Measurements from ENCODE around the gene NPLOC4. TPM values are rescaled to one million over a fixed set of nuclear protein-coding genes. Genes with fewer than 3 reads are reported as not detected.
A peak's percentile ranks its signal among the peaks of the same experiment; 100 is the strongest.

Gene NPLOC4
- total RNA-seq, 1 donor from 2014 or later, result 107 TPM

DNA sequence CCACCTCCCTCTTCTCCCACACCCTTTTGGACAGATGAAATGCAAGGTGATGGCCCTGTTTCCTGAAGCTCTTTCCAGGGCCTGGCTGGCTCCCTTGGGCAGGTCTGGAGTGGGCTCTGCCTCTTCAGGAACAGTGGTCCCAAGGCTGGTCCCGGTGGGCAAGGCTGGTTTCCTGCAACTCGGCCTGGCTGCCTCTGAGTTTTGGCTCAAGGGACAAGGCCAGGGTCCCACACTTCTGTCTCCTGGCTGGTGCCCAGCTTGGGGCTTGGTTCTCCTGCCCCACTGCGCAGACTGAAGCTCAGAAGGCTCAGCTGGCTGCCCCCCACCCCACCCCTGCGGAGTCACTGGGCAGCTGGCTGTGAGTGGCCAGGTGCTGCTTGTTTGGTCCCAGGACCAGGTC is 120.5 kb downstream of the NPLOC4 start:
- intact Hi-C loops (cut with DNase I), result no loop called here
- DNase-seq (ENCODE audit: low spot score), result no peak

DNA sequence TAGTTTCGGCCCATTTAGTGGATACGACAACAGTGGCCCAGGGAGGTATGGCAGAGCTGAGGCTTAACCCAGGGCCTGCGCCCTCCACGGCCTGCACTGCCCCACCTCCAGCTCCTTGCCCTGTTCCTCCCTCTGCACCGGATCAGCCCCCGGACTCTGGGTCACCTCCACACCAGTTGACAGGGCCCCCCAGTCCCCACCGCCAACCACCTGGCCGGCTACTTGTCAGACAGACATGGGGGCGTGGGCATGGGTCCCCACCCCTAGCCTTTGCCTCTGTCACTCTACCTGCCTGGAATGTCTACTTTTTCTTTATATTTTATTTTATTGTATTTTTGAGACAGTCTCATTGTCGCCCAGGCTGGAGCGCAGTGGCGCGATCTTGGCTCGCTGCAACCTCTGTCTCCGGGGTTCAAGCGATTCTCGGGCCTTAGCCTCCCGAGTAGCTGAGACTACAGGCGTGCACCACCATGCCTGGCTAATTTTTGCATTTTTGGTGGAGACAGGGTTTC is 121.3 kb downstream of the NPLOC4 start:
- no peak for DNase-seq (ENCODE audit: low spot score)
- intact Hi-C loops (cut with DNase I), result loop anchor here (1.0 kb wide), 1 partner anchor 37 kb away; the partner anchor contains the start of gene FAAP100

DNA sequence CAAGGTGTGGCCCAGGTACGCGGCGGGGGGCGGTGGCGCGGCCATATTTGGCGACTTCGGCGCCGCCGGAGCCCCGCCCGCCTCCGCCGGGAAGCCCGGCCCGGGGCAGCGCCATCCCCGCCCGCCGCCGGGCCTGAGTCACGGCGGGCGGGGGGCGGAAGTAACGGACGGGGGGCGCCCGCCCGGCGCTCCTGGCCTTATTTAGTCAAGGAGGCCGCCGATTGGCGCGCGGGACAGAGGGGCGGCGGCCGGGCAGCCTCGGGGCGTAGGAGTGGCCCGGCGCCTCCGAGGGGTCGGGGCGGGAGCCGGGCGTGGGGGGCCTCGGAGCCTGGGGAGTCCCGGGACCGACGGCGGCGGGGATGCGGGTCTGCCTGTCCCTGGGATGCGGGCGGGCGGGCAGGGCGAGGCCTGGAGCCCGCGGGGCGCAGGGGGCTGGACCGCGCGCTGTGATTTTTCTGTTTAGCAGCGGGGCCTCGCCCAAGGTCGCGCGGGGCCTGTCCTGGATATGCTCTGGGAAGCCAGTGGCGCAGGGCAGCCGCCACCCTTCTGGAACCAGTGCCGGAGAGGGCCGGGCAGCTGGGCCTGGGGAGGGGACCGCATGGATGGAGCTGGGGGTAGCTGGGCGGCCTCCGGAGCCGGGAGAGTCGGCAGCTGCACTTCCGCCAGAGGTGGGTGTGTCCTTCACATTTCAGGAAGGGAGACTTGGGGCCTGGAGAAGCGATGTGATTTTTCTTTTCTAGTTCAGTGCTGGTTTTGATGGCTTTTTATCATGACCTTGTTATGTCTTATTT is 122.0 kb downstream of the NPLOC4 start:
- DNase-seq (ENCODE audit: low spot score), result peak; percentile 92
- intact Hi-C loops (cut with DNase I), result loop anchor here (1.0 kb wide), 1 partner anchor 37 kb away; the partner anchor contains the start of gene FAAP100

DNA sequence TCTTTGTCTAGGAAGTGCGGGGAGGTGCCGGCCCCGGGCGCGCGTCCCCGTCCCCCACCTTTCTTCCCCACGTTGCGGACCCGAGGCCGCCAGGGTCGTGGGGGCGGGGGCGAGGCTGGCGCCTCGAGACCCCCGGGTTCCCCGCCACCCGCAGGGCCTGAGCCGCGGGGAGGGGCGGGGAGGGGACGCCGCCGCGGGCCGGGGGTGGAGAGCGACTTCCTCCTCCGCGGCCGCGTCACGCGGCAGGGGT is 122.5 kb downstream of the NPLOC4 start:
- DNase-seq (ENCODE audit: low spot score), result no peak
- intact Hi-C loops (cut with DNase I), result no loop called here

DNA sequence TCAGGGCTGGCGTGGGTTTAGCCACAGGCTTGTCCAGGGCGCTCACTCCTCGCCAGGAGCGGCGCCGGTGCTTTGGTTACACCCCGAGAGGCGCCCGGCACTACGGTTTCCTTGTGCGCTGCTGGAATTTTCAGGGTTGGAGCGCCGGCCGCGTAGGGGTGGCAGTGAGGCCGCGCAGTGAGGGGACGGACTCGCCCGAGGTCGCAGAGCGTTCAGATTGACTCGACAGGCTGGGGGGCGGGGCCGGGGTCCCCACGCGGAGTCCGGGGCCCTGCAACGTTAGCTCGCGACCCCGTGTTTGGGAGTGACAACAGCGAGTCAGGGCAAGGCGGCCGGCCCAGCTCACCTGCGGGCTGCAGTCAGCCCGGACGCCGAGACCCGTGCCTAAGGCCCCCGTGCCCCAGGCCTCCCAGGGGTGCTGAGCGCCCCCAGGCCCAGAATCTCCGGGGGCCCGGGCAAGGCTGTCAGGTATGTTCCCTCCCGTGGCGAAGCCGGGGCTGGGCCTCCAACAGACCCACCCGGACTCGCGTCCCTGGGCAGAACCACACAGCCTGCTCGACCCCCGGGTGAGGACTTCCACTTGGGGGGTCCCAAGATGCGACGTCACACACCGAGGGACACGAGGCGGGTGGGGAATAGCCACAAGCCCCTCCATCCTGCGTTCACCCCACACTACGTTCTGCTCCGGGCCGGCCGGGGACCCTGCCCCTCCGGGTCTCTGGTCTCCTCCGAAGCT is 123.0 kb downstream of the NPLOC4 start:
- no peak for DNase-seq (ENCODE audit: low spot score)
- intact Hi-C loops (cut with DNase I), result loop anchor here (2.0 kb wide), 1 partner anchor 119 kb away; the partner anchor contains the start of gene BAHCC1

DNA sequence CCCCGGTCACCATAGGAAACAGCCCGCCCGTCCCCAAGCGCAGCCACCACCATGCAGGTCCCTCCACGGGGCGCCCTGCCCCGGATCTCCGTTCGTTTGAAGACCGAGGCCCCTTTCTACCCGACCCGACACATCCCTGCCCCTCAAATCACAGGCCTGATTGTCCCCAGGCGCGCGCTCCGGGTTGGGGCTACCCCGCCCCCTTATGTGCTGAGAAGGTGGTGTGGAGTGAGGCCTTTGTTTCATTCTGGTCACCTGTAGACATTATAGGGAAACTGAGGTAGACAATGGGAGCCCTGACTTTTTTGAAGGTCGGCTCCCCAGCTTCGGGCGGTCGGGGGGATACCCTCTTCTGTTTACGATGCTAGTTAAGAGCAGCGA is 123.5 kb downstream of the NPLOC4 start:
- DNase-seq (ENCODE audit: low spot score), result no peak

DNA sequence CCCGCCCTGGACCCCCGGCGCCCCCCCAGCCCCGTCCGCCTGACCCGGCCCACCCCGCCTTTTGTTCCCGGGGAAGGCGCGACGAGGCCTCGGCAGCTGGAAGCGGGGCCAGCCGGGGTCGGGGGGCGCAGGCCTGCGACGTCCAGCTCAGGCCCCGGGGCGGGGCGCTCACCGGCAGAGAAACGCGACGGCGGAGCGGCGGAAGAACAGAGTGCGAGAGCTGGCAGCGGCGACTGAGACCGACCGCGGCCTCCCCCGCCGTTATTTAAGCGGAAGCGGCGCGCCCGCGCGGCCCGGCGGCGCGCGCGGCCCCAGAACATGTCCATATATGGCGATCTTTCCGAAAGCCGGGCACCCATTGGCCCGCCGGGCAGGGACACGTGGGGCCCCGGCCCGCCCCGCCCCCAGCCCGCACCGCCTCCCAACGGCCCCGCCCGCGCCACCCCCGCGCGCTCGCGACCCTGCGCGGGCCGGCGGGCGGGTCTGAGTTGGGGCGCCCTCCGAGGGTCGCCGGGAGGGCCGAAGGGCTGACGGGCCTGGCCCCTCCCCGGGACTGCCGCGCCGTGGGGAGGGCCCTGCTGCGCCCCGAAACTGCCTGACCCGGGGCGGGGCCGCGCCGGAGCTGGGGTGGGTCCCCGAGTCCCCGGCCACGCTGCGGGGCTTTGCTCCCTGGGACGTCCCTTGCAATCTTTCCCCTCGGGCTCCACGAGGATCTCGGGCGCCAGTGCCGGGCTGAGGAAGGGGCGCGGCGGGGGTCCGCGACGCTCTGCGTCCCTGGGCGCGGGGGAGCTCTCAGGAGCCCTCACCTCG is 124.1 kb downstream of the NPLOC4 start, which contains the start of gene ACTG1:
ACTG1 (minus strand) TSS at position 238 of the 810 bp plus-strand sequence. CDS start 445 bp downstream, outside the sequence.
- DNase-seq (ENCODE audit: low spot score), result peak; percentile 97
- intact Hi-C loops (cut with DNase I), result loop anchor here (2.0 kb wide), 1 partner anchor 118 kb away; the partner anchor contains the start of gene BAHCC1

More for the DNA sequence above, 123.5 kb downstream of the NPLOC4 start:
- intact Hi-C loops (cut with DNase I), result loop anchor here (2.0 kb wide), 1 partner anchor 119 kb away; the partner anchor contains the start of gene BAHCC1

DNA sequence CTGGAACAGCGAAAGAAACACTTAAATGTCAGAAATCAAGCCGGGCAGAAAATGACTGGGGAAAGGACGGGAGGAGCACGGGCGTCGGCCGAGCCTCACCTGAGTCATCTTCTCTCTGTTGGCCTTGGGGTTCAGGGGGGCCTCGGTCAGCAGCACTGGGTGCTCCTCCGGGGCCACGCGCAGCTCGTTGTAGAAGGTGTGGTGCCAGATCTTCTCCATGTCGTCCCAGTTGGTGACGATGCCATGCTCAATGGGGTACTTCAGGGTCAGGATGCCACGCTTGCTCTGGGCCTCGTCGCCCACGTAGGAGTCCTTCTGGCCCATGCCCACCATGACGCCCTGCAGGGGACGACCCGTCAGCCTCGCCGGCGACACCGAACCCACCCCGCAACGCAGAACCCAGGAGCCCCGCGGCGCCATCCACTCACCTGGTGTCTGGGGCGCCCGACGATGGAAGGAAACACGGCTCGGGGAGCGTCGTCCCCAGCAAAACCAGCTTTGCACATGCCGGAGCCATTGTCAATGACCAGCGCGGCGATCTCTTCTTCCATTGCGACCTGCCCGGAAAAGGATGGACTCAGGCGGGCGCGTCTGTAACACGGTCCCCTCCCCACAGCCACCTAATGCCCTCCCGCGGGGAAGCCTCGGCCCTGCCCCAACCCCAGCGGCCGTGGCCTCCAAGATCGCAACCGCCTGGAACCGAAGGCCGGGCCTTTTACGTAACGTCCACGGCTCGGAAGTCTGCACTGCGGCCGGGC is 124.9 kb downstream of the NPLOC4 start:
- no peak for DNase-seq (ENCODE audit: low spot score)
- intact Hi-C loops (cut with DNase I), result loop anchor here (2.0 kb wide), 1 partner anchor 117 kb away; the partner anchor contains the start of gene BAHCC1

DNA sequence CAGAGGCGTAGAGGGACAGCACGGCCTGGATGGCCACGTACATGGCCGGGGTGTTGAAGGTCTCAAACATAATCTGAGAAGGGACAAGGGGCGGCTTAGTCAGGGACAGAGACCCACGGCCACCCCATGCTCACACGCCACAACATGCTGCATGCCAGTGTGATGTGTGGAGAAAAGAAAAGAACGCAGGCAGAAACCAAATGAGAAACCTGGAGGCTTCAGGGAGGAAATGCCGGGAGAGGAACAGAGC is 125.4 kb downstream of the NPLOC4 start:
- no peak for DNase-seq (ENCODE audit: low spot score)
- intact Hi-C loops (cut with DNase I), result no loop called here

DNA sequence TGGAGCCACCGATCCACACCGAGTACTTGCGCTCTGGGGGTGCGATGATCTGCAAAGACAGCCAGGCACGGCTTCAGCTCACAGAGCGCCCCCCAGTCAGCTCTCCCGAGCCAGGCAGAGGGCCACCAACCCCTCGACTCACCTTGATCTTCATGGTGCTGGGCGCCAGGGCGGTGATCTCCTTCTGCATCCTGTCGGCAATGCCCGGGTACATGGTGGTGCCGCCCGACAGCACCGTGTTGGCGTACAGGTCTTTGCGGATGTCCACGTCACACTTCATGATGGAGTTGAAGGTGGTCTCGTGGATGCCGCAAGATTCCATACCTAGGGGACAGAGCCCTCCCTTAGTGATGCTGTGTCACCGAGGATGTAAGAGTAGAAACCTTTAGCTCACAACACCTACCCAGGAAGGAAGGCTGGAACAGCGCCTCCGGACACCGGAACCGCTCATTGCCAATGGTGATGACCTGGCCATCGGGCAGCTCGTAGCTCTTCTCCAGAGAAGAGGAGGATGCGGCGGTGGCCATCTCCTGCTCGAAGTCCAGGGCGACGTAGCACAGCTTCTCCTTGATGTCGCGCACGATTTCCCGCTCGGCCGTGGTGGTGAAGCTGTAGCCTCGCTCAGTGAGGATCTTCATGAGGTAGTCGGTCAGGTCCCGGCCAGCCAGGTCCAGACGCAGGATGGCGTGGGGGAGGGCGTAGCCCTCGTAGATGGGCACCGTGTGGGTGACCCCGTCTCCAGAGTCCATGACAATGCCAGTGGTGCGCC is 125.9 kb downstream of the NPLOC4 start:
- intact Hi-C loops (cut with DNase I), result no loop called here

DNA sequence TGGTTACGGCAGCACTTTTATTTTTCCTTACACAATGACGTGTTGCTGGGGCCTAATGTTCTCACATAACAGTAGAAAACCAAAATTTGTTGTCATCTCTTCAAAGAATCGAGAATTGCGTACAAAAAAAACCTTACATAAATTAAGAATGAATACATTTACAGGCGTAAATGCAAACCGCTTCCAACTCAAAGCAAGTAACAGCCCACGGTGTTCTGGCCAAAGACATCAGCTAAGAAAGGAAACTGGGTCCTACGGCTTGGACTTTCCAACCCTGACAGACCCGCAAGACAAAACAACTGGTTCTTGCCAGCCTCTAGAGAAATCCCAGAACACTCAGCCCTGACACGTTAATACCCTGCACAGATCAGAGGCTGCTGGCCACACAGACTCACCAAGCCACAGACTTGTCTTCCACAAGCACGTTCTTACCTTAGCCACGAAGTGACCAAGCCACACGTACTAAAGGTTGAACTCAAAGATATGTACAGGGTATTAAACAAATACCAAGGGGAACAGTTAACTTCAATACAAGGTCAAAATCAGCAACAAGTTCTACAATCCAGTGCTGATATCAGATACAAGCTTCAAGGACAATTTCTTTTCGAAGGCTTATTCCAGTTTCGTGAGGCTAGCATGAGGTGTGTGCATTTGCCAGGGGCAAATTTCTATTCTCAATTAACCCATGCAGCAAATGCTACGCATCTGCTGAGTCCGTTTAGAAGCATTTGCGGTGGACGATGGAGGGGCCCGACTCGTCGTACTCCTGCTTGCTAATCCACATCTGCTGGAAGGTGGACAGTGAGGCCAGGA is 126.7 kb downstream of the NPLOC4 start:
- intact Hi-C loops (cut with DNase I), result no loop called here
- no peak for DNase-seq (ENCODE audit: low spot score)

More for the DNA sequence above, 125.9 kb downstream of the NPLOC4 start:
- DNase-seq (ENCODE audit: low spot score), result no peak

DNA sequence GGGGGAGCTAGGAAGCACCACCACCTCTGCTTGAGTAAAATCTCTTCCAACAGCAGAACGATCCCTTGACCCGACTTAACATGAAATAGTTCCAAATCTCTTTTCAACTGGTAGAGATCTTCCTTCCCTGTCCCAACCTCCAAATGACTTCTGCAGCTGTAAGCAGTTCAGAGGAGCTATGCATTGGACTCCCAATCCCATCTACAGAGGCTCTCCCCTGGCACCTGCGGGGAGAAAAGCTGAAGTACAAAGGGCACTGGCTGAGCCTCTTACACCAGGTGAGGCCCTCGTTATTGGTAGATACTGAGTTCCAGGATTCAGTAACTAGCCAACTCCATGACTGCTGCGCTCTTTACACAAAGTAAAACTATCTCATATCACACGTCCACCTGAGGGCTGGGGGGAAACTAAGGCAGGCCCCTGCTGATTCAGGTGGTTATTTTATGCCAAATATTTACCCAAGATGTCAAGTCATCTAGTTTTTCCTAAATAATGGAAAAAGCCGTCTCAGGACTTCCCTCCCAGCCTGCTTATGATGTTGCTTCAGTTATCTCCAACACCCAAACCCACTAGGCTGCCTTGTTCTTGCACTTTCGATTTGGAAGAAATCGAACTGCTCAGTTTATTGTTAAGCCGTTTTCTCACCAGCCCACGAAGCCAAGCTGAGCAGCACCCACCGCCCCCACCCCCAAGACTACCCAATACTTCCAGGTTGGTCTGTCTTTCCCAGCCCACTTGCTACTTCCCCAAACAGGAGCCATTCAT is 127.5 kb downstream of the NPLOC4 start:
- DNase-seq (ENCODE audit: low spot score), result no peak

DNA sequence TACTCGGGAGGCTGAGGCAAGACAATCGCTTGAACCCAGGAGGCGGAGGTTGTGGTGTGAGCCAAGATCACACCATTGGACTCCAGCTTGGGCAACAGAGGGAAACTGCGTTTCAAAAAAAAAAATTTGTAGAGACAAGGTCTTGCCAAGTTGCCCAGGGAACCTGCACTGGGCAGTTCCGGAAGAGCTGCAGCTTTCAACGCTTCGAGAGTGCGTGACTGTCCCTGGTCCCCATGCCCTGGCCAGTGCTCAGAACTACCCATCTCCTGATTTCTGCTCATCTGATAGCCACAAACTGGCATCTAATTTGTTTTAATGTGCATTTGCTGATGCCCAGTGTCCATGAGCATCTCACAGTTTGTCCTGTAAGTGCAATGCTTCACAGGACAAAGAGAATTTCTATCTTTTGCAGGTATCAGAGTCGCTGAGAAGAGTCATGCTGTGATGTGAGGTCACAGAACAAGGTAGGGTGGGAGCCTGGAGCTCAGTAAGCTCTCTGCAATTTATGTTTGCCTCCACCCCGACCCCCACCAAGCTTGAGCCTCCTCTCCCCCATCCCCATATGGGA is 128.2 kb downstream of the NPLOC4 start:
- DNase-seq (ENCODE audit: low spot score), result no peak
- intact Hi-C loops (cut with DNase I), result no loop called here

More for the DNA sequence above, 127.5 kb downstream of the NPLOC4 start:
- intact Hi-C loops (cut with DNase I), result no loop called here
